Mucosa of rectum (tissue), 2 donors: ENCODE results near the gene C1GALT1.

Source experiments
- H3K27ac ChIP-seq, 2 donors: one replicate each; pipeline ENCODE4 v1.7.0; 2013; ENCODE audit warnings: inconsistent platforms in 2 of 2, low read depth in 2 of 2, low read length in 2 of 2
- H3K27me3 ChIP-seq, 2 donors: one replicate each; pipeline ENCODE4 v1.7.0; 2013; ENCODE audit warnings: low read length in 2 of 2; ENCODE audit not compliant: control insufficient read depth in 2 of 2, insufficient read depth in 2 of 2
- H3K36me3 ChIP-seq, 2 donors: one replicate each; pipeline ENCODE4 v1.7.0; 2013; ENCODE audit warnings: low read length in 2 of 2; ENCODE audit not compliant: control insufficient read depth in 2 of 2, insufficient read depth in 2 of 2
- H3K4me1 ChIP-seq, 2 donors: one replicate each; pipeline ENCODE4 v1.7.0; 2013; ENCODE audit warnings: low read length in 2 of 2, mild to moderate bottlenecking in 1 of 2; ENCODE audit not compliant: control insufficient read depth in 2 of 2, insufficient read depth in 2 of 2
- H3K4me3 ChIP-seq, 2 donors: one replicate each; pipeline ENCODE4 v1.7.0; 2013; ENCODE audit warnings: low read length in 2 of 2
- H3K9ac ChIP-seq, 2 donors: one replicate each; pipeline ENCODE4 v1.7.0; 2013; ENCODE audit warnings: low read length in 2 of 2, low read depth in 1 of 2, mild to moderate bottlenecking in 1 of 2
- H3K9me3 ChIP-seq, 2 donors: one replicate each; pipeline ENCODE4 v1.7.0; 2013; ENCODE audit warnings: low read length in 2 of 2; ENCODE audit not compliant: control insufficient read depth in 2 of 2
- donor health status: healthy.
- donor health status: Normal muscosa, but diverticular disease.

The C1GALT1 gene

GRCh38 chr7:7247658-7248057 lies 65.3 kb downstream of the C1GALT1 start:
- H3K36me3 ChIP-seq = peaks cover 0 to 4% of the 10 kb centered on the region in 2 donors
- no peaks in the 10 kb centered on the region for H3K27me3 ChIP-seq
- peak overlapping the region in 1 of 2 donors; percentile 15 for H3K4me3 ChIP-seq
- H3K27ac ChIP-seq = no peak overlapping the region
- no peak overlapping the region for H3K9ac ChIP-seq
- H3K9me3 ChIP-seq = no peaks in the 10 kb centered on the region
- no peaks in the 10 kb centered on the region for H3K4me1 ChIP-seq

- Histone ChIP-seq H3K27ac (no peak overlapping the region), H3K36me3 (no peaks in the 10 kb centered on the region), H3K4me1 (no peaks in the 10 kb centered on the region), H3K27me3 (no peaks in the 10 kb centered on the region), H3K9ac (no peak overlapping the region), H3K4me3 (no peak overlapping the region), H3K9me3 (no peaks in the 10 kb centered on the region)
Measured at GRCh38 chr7:7249814-7250213, 67.5 kb downstream of the C1GALT1 start.

GRCh38 chr7:7251742-7252141 lies 69.4 kb downstream of the C1GALT1 start:
- no peak overlapping the region for H3K4me3 ChIP-seq
- H3K36me3 ChIP-seq = peaks cover 0 to under 1% of the 10 kb centered on the region in 2 donors
- H3K4me1 ChIP-seq = no peaks in the 10 kb centered on the region
- no peak overlapping the region for H3K9ac ChIP-seq
- H3K27ac ChIP-seq = no peak overlapping the region
- no peaks in the 10 kb centered on the region for H3K9me3 ChIP-seq
- H3K27me3 ChIP-seq = no peaks in the 10 kb centered on the region

GRCh38 chr7:7254319-7254718 lies 72.0 kb downstream of the C1GALT1 start:
- Histone ChIP-seq H3K9me3 (no peaks in the 10 kb centered on the region), H3K4me1 (no peaks in the 10 kb centered on the region), H3K4me3 (no peak overlapping the region), H3K27ac (no peak overlapping the region), H3K9ac (no peak overlapping the region), H3K27me3 (no peaks in the 10 kb centered on the region), H3K36me3 (peaks cover 0 to 4% of the 10 kb centered on the region in 2 donors)

- Histone ChIP-seq H3K9me3 (no peaks in the 10 kb centered on the region), H3K4me1 (no peaks in the 10 kb centered on the region), H3K27ac (no peak overlapping the region), H3K36me3 (peaks cover 0 to 4% of the 10 kb centered on the region in 2 donors), H3K4me3 (no peak overlapping the region), H3K27me3 (no peaks in the 10 kb centered on the region), H3K9ac (no peak overlapping the region)
Measured at GRCh38 chr7:7254908-7255307, 72.6 kb downstream of the C1GALT1 start.

- peaks cover 0 to 4% of the 10 kb centered on the region in 2 donors for H3K36me3 ChIP-seq
- H3K9ac ChIP-seq = no peak overlapping the region
- no peaks in the 10 kb centered on the region for H3K9me3 ChIP-seq
- H3K27ac ChIP-seq = peak overlapping the region in 1 of 2 donors; percentile 18
- no peaks in the 10 kb centered on the region for H3K27me3 ChIP-seq
- no peaks in the 10 kb centered on the region for H3K4me1 ChIP-seq
- H3K4me3 ChIP-seq = no peak overlapping the region
Measured at GRCh38 chr7:7256731-7257274, 74.5 kb downstream of the C1GALT1 start.

GRCh38 chr7:7257899-7258692 lies 75.8 kb downstream of the C1GALT1 start:
- Histone ChIP-seq H3K27ac (peak overlapping the region; percentile 52 to 61), H3K36me3 (peaks cover 0 to 4% of the 10 kb centered on the region in 2 donors), H3K4me1 (no peaks in the 10 kb centered on the region), H3K9me3 (no peaks in the 10 kb centered on the region), H3K9ac (peak overlapping the region; percentile 0 to 38), H3K4me3 (no peak overlapping the region), H3K27me3 (no peaks in the 10 kb centered on the region)

GRCh38 chr7:7261863-7262262 lies 79.5 kb downstream of the C1GALT1 start:
- Histone ChIP-seq H3K36me3 (peaks cover 0 to 2% of the 10 kb centered on the region in 2 donors), H3K4me3 (no peak overlapping the region), H3K4me1 (no peaks in the 10 kb centered on the region), H3K27ac (no peak overlapping the region), H3K9ac (no peak overlapping the region), H3K27me3 (no peaks in the 10 kb centered on the region), H3K9me3 (no peaks in the 10 kb centered on the region)

- H3K27me3 ChIP-seq = peaks cover 0 to 2% of the 10 kb centered on the region in 2 donors
- no peak overlapping the region for H3K27ac ChIP-seq
- H3K36me3 ChIP-seq = no peaks in the 10 kb centered on the region
- H3K9ac ChIP-seq = no peak overlapping the region
- no peaks in the 10 kb centered on the region for H3K4me1 ChIP-seq
- H3K9me3 ChIP-seq = no peaks in the 10 kb centered on the region
- no peak overlapping the region for H3K4me3 ChIP-seq
Measured at GRCh38 chr7:7263297-7264230, 81.2 kb downstream of the C1GALT1 start.
